Activated naive CD8-positive, alpha-beta T cell treated with anti-CD3 and anti-CD28 coated beads, Interleukin-2, amount 10 ng/mL, durations not matched to agents 7 days and 5 days (primary cell): ENCODE results near the gene FANCG. TPM values are rescaled to one million over a fixed set of nuclear protein-coding genes. Genes with fewer than 3 reads are reported as not detected.

Experiments
- total RNA-seq, 2 experiments: library from RNA; stranded (reverse); gene quantifications; one replicate each; pipeline ENCODE4 v1.2.3, GENCODE V29; 2021

Gene FANCG
- total RNA-seq, 2 experiments from 2014 or later: 103 to 109 TPM

Other genes starting within 250 kb of the FANCG start
- not detected for gene PHF24, start 121.7 kb downstream of the FANCG start, total RNA-seq
- 1 to 10 TPM; 3.3 to 5.0 TPM for gene DNAJB5, start 90.2 kb downstream of the FANCG start, total RNA-seq
- gene VCP, start 7.3 kb downstream of the FANCG start, total RNA-seq: 100 to 1,000 TPM; 183 to 189 TPM
- gene PIGO, start 16.6 kb upstream of the FANCG start, total RNA-seq: 10 to 100 TPM; 30.8 to 31.4 TPM
- 10 to 100 TPM; 90.3 to 91.9 TPM for gene STOML2, start 23.2 kb upstream of the FANCG start, total RNA-seq
- gene ATOSB, start 35.9 kb upstream of the FANCG start, total RNA-seq: 10 to 100 TPM; 12.0 to 16.6 TPM
- 1 to 10 TPM in 1 of 2 experiments, under 1 TPM in 1; 0.64 to 1.1 TPM for gene UNC13B, start 82.1 kb upstream of the FANCG start, total RNA-seq